HEK293T (cell line): ENCODE results near the gene SLC35G2.

ENCODE experiments used
- FOXK2 ChIP-seq: fragments of 450-650 bp; IDR thresholded peaks from 2 replicates; pipeline ENCODE4 v1.6.1; 2016; ENCODE audit warnings: mild to moderate bottlenecking
- SUZ12 ChIP-seq: fragments of 450-650 bp; IDR thresholded peaks from 2 replicates; pipeline ENCODE4 v1.6.1; 2016; ENCODE audit warnings: mild to moderate bottlenecking
- TARDBP ChIP-seq: fragments of 450-650 bp; IDR thresholded peaks from 2 replicates; pipeline ENCODE4 v1.6.1; 2016
- TF ChIP-seq, protein P1 (sequence below): fragments of 450-650 bp; IDR thresholded peaks from 2 replicates; pipeline ENCODE4 v1.6.1; 2016

DNA sequence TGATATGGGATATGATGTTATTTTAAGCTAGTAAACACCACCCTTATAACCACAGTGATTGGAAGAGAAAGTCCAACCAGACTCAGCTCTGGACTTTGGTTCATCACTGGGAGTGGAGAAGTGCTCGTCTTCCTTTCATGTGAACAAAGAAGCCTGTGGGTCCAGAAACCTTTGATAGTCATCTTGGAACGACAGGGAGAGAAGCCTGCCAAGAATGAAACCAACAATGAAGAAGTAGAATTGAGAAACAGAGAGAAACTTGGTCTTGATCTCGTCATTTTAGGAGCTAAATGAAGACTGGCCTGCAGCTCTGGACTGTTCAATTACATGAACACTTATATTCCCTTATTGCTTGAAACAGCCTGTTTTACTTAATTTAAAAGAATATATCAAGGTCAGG lies 13.1 kb upstream of the SLC35G2 start:
- TF ChIP-seq, protein P1, sequence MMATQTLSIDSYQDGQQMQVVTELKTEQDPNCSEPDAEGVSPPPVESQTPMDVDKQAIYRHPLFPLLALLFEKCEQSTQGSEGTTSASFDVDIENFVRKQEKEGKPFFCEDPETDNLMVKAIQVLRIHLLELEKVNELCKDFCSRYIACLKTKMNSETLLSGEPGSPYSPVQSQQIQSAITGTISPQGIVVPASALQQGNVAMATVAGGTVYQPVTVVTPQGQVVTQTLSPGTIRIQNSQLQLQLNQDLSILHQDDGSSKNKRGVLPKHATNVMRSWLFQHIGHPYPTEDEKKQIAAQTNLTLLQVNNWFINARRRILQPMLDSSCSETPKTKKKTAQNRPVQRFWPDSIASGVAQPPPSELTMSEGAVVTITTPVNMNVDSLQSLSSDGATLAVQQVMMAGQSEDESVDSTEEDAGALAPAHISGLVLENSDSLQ = no peak
- TF ChIP-seq SUZ12 = no peak
- TF ChIP-seq FOXK2 = no peak
- TF ChIP-seq TARDBP = no peak
